HG02885 (cell line): Measurements from ENCODE around the gene RAPGEF4.

Source experiments
- ATAC-seq: cut with Tn5 transposase; IDR thresholded peaks from one replicate; pipeline ENCODE4 v1.9.1; 2021; ENCODE audit warnings: mild to moderate bottlenecking; ENCODE audit not compliant: unreplicated experiment, poor library complexity

The RAPGEF4 gene

GRCh38 chr2:173049831-173050230 is 314.2 kb downstream of the RAPGEF4 start:
- no peak for ATAC-seq

- ATAC-seq = no peak
Observed at GRCh38 chr2:173050684-173051083, 315.0 kb downstream of the RAPGEF4 start.

DNA sequence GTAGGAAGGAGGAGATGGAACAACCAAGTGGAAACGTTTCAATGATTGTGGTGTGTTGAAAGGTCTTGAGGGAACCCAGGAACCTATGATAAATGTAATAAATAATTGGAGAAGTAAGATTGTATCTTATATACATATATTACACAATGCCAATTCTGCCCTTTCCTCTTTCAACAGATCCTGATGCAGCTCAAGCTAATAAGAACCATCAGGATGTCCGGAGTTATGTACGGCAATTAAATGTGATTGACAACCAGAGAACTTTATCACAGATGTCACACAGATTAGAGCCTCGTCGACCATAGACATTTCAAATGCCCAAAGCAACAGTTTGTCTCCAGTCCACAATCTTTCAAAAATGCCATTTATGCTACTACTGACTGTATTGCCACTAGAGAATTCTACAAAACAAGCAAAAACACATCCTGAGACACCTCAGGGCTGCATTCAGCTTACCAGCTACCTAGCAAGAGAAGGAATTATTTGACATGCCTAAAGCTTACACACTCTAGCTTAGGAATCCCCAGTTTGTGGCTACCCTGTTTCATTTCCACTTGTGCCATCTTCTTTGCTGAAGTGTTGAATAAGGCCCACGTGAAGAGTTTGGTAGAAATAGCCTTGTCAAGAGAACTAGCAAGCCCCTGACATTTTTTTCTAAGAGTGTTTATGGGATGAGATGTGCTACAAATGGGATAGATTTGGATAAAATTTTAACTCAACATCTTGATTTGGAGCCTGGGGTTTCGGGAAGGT is 316.0 kb downstream of the RAPGEF4 start:
- ATAC-seq = no peak

- no peak for ATAC-seq
Observed at GRCh38 chr2:173053043-173053699, 317.5 kb downstream of the RAPGEF4 start.

- no peak for ATAC-seq
Observed at GRCh38 chr2:173054466-173054865, 318.8 kb downstream of the RAPGEF4 start.

DNA sequence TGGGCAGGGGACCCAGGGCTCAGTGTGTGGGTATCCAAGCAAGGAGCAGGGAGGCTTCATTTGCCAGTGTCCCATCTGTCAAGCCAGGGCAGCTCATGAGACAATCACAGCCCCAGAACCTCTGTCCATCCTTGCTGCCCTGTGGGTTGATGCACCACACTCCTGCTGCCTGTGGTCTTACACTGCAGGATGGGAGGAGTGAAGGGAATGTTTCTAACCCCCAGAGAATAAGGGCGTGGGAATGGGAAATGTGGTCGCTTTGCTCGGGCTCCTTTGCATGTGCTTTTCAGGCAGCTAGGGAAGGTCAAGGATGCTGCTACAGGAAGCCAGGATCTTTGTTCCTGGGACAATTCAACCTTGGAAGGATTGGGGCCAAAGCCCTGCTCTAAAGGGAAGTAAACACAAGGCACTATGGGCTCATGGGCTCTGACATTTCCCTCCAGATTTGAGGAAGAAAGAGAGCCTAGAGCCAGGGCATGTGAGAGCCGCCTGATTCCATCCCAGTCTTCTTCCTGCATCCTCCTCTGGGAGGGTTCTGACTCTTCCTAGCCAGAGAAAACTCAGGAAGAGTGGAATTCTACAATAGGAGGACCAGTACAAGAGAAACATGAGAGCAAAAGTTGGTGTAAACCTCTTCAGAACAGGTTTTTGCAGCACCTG is 321.2 kb downstream of the RAPGEF4 start:
- ATAC-seq = no peak

DNA sequence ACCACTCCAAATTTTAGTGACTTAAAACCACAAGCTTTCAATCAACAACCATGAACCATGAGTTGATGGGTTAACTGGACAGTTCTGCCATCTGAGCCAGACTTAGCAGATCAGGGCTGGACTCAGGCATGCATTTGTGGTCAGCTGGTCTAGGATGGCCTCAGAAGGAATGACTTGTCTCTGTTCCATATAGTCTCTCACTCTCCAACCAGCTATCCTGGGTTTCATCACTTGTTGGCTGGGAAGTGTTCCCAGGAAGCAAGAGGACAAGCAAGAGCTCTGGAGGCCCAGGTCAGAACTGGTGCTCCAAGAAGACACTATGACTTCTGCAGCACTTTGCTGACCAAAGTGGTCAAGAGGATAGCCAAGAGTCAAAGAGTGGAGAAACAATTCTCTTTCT is 322.5 kb downstream of the RAPGEF4 start:
- ATAC-seq = no peak

- ATAC-seq = no peak
Observed at GRCh38 chr2:173058673-173059072, 323.0 kb downstream of the RAPGEF4 start.

DNA sequence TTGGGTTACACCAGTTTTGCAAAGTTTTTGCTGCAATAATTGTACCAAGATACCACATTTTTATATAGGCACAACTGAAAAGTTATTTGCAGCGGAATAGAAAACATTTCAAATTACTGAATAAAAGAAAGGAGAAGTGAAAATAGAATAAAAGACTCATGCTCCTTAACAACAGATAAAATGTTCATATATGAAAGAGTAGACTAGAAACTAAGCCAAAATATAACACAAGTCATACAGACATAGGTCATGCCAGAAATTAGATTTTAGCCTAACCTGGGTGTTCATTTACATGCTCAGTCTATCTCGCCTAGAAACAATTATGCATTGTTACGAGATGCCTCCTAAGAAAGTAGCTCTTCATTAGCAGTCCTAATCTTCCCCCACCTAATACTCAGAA is 323.6 kb downstream of the RAPGEF4 start:
- no peak for ATAC-seq

DNA sequence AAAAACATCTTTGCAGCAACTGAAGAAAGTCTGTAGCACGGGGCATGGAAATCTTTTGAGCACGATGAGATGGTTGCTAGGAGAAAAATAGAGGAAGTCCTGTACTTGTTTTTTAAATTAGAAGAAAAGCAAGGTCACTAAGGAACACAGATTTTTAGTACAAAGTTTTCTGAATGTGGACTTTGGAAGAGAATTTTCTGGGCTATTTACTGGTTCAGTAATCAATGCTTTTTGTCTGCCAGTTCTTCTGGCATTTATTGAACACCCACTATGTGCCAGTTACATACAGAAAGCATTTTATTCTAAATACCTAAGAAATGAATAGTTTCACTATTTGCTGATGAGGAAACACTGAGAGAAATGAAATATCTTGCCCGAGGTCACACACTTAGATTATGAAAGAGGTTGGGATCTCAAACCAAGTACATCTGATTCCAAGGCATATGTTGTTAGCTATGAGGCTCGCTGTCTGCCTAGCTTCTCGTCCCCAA is 324.4 kb downstream of the RAPGEF4 start:
- ATAC-seq = no peak

DNA sequence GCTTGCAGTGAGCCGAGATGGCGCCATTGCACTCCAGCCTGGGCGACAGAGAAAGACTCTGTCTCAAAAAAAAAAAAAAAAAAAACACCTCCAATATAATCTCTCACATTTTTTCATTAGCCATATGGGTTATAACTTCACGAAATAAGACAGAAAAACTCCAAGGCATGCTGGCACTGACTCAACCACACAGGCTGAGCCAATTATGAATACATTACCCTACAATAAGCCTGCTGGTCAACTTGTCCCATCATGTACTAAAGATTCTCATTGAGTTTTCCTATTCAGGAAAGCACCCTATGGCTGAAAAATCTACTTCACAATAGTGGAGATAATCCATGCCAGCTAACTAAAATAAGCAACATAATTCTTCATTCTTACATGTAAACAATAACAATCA is 327.2 kb downstream of the RAPGEF4 start:
- no peak for ATAC-seq

- ATAC-seq = no peak
Observed at GRCh38 chr2:173064151-173064805, 328.6 kb downstream of the RAPGEF4 start.

DNA sequence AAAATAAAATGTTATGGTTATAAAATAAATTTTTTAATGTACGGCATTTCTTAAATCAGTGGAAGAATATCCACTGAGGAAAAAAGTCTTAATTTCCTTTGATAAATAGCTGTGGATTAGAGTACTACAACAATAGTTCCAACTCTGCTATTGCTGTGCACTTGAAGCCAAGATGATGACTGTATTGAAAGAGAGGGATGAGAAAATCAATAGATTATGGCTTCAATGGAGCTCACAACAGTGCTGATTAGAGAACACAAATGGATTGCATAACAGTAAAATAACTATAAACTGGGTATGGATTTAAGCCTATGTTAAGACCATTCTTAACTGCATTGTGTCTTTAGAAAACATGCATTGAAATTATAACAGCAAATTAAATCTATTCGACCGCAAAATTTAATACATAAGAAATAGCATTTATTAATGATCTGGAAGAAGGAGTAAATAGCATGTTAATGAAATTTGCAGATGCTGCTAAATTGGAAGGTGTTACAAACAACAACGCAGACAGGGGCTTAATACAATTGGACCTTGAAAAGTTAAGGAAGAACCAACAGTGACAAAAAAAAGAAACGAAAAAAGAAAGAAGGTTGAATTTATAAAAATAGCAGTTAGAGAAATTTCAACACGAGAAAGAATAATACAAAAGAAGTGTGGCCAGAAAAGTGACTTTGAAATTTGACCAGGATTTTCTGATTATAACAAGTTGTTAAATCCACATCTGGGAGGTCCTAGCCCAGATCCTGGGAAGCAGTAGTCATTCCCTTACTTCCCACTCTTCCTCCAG is 331.4 kb downstream of the RAPGEF4 start:
- no peak for ATAC-seq

- no peak for ATAC-seq
Observed at GRCh38 chr2:173075056-173075780, 339.6 kb downstream of the RAPGEF4 start.

DNA sequence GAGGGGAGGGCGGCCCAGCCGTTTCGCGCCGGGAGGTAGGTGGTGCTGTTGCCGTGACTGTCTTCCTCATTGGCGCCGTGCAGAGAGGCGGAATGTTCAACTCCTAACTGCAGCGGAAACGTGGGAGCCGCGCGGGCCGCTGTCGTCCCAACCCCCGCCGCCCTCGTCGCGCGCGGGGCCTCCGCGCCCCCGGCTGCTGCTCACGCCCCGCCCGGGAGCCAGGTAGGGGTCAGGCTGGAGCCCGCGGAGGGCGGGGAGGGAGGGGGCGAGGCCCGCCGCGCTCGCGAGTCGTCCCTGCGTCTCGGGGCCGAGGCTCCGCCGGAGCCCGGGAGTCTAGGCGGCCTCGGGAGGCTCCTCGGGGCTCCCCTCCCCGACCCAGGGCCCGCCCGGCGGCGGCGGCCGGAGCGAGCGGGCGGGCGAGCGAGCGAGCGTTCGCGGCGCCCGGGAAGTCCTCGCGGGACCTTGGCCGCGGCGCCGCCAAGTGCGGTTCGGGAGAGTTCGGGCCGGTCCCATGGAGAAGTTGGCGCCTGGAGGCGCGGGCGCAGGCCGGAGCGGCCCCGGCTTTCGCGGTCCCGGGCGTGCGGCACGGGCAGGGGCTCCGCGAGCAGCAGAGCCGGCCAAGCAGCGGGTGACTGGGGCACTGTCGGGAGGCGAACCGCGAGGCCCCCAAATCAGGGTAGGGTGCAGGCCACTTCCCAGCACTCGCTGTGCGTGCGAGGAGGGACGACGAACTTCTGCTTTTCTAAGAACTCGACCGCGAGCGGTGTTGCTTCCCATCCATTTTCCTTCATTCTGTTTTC is 340.3 kb downstream of the RAPGEF4 start, which contains the start of gene MAP3K20:
TSS of gene MAP3K20 (plus strand) at position 66 of the 800 bp plus-strand sequence. CDS start 15,186 bp downstream, outside the sequence.
- peak; percentile 71 for ATAC-seq

- ATAC-seq = peak; percentile 33
Observed at GRCh38 chr2:173076581-173077345, 341.1 kb downstream of the RAPGEF4 start.

GRCh38 chr2:173077506-173078177 is 342.0 kb downstream of the RAPGEF4 start:
- ATAC-seq = no peak
